GM12878 (cell line): ENCODE measurements around the gene DNAJC16. TPM values are rescaled to one million over a fixed set of nuclear protein-coding genes. Genes with fewer than 3 reads are reported as not detected.

ENCODE experiments used
- ASH2L ChIP-seq: fragments of 300-600, 200-600 bp; sonication (generic); IDR thresholded peaks from 2 replicates; pipeline ENCODE4 v1.6.1; 2017; ENCODE audit warnings: low read depth, mild to moderate bottlenecking, borderline replicate concordance
- BCL11A ChIP-seq: IDR thresholded peaks from 2 replicates; pipeline ENCODE4 v1.6.1; 2011; ENCODE audit warnings: low read depth, low read length
- CHD1 ChIP-seq: IDR thresholded peaks from 2 replicates; pipeline ENCODE4 v1.6.1; 2012; ENCODE audit warnings: low read depth, low read length, improper control_type of control experiment
- DPF2 ChIP-seq: fragments of 450-650 bp; IDR thresholded peaks from 2 replicates; pipeline ENCODE4 v1.6.1; 2017; ENCODE audit warnings: mild to moderate bottlenecking
- ESRRA ChIP-seq: IDR thresholded peaks from 2 replicates; pipeline ENCODE4 v1.6.1; 2012; ENCODE audit warnings: mild to moderate bottlenecking, low read length, improper control_type of control experiment
- GATAD2B ChIP-seq: fragments of 450-650 bp; conservative IDR thresholded peaks from 2 replicates; pipeline ENCODE4 v1.6.1; 2017; ENCODE audit warnings: low read depth, mild to moderate bottlenecking, moderate library complexity
- HDGF ChIP-seq: fragments of 450-650 bp; IDR thresholded peaks from 2 replicates; pipeline ENCODE4 v1.6.1; 2016; ENCODE audit warnings: antibody characterized with exemption
- IKZF2 ChIP-seq, 2 experiments: fragments of 450-650 bp; IDR thresholded peaks; 2 replicates each; pipeline ENCODE4 v1.6.1; 2017; ENCODE audit warnings: mild to moderate bottlenecking in 2 of 2, moderate library complexity in 2 of 2
- JUNB ChIP-seq: IDR thresholded peaks from 2 replicates; pipeline ENCODE4 v1.6.1; 2016; ENCODE audit warnings: antibody characterized with exemption, mild to moderate bottlenecking
- MEF2A ChIP-seq: IDR thresholded peaks from 2 replicates; pipeline ENCODE4 v1.6.1; 2011; ENCODE audit warnings: low read depth, mild to moderate bottlenecking, low read length, moderate library complexity; ENCODE audit not compliant: insufficient read depth
- NFIC ChIP-seq: IDR thresholded peaks from 2 replicates; pipeline ENCODE4 v1.6.1; 2012; ENCODE audit warnings: low read depth, mild to moderate bottlenecking, inconsistent platforms, low read length, moderate library complexity
- NR2C1 ChIP-seq: fragments of 450-650 bp; IDR thresholded peaks from 2 replicates; pipeline ENCODE4 v1.6.1; 2017; ENCODE audit warnings: antibody characterized with exemption, mild to moderate bottlenecking, moderate library complexity
- NR2C2 ChIP-seq: IDR thresholded peaks from 2 replicates; pipeline ENCODE4 v1.6.1; 2011; ENCODE audit warnings: borderline replicate concordance, low read depth; ENCODE audit not compliant: control insufficient read depth, insufficient read length
- POLR2AphosphoS2 ChIP-seq: IDR thresholded peaks from 2 replicates; pipeline ENCODE4 v1.6.1; 2011; ENCODE audit warnings: low read depth, mild to moderate bottlenecking, low read length, improper control_type of control experiment, moderate library complexity
- POLR2AphosphoS5 ChIP-seq: IDR thresholded peaks from 2 replicates; pipeline ENCODE4 v1.6.1; 2011; ENCODE audit warnings: mild to moderate bottlenecking, low read length, inconsistent platforms
- RAD51 ChIP-seq: fragments of 450-650 bp; IDR thresholded peaks from 2 replicates; pipeline ENCODE4 v1.6.1; 2016; ENCODE audit warnings: moderate library complexity, mild to moderate bottlenecking, inconsistent platforms
- SMAD5 ChIP-seq: IDR thresholded peaks from 2 replicates; pipeline ENCODE4 v1.6.1; 2016; ENCODE audit warnings: antibody characterized with exemption, low read depth
- SMC3 ChIP-seq: IDR thresholded peaks from 2 replicates; pipeline ENCODE4 v1.6.1; 2011; ENCODE audit warnings: low read length, improper control_type of control experiment, borderline replicate concordance
- SPI1 ChIP-seq: IDR thresholded peaks from 2 replicates; pipeline ENCODE4 v1.6.1; 2011; ENCODE audit warnings: low read depth, mild to moderate bottlenecking, low read length, moderate library complexity, borderline replicate concordance; ENCODE audit not compliant: insufficient read depth
- TBL1XR1 ChIP-seq: IDR thresholded peaks from 2 replicates; pipeline ENCODE4 v1.6.1; 2012; ENCODE audit warnings: low read depth, low read length, improper control_type of control experiment
- TCF7 ChIP-seq: IDR thresholded peaks from 2 replicates; pipeline ENCODE4 v1.6.1; 2014; ENCODE audit warnings: antibody characterized with exemption, borderline replicate concordance
- YY1 ChIP-seq: IDR thresholded peaks from 2 replicates; pipeline ENCODE4 v1.6.1; 2011; ENCODE audit warnings: low read depth, mild to moderate bottlenecking, low read length
- polyA plus RNA-seq, 11 experiments: library from polyadenylated mRNA; depleted of rRNA in 4 of 11; unstranded in 6 of 11; stranded (reverse) in 5 of 11; fragments of >200 nt; fragmentation: Nextera tagmentation in 4 of 11; fragmentation: Illumina TruSeq in 1 of 11; extraction: Ambion mirVana in 4 of 11; extraction: Trizol in 1 of 11; gene quantifications; 1 replicate in 1 of 11; 2 replicates in 10 of 11; pipeline versions ENCODE4 v1.2.1 to v1.2.3, GENCODE V29; 2011 to 2016; ENCODE audit warnings: inconsistent platforms in 2 of 11, missing spikeins in 2 of 11, low read depth in 1 of 11
- total RNA-seq, 4 experiments: library from RNA; depleted of rRNA in 3 of 4; stranded (reverse); fragments of >200 nt in 3 of 4; fragmentation: Illumina TruSeq in 1 of 4; extraction: Trizol in 1 of 4; gene quantifications; 2 replicates each; pipeline versions ENCODE4 v1.2.1 to v1.2.3, GENCODE V29; 2013 to 2021
- TF ChIP-seq, protein P1 (sequence below): fragments of 450-650 bp; IDR thresholded peaks from 2 replicates; pipeline ENCODE4 v1.6.1; 2017; ENCODE audit warnings: antibody characterized with exemption, mild to moderate bottlenecking, moderate library complexity
- TF ChIP-seq, protein P2 (sequence below): fragments of 150-350 bp; IDR thresholded peaks from 2 replicates; pipeline ENCODE4 v1.6.1; 2016; ENCODE audit warnings: low read depth, low read length
- TF ChIP-seq, protein P3 (sequence below): fragments of 450-650 bp; IDR thresholded peaks from 2 replicates; pipeline ENCODE4 v1.6.1; 2016; ENCODE audit warnings: mild to moderate bottlenecking

DNAJC16 gene
- total and polyA plus RNA-seq, 10 of the 15 experiments (the other 5 are each of a cell fraction or from before 2014, with no cell fraction given) = 2.4 to 12.7 (median 7.8) TPM

DNA sequence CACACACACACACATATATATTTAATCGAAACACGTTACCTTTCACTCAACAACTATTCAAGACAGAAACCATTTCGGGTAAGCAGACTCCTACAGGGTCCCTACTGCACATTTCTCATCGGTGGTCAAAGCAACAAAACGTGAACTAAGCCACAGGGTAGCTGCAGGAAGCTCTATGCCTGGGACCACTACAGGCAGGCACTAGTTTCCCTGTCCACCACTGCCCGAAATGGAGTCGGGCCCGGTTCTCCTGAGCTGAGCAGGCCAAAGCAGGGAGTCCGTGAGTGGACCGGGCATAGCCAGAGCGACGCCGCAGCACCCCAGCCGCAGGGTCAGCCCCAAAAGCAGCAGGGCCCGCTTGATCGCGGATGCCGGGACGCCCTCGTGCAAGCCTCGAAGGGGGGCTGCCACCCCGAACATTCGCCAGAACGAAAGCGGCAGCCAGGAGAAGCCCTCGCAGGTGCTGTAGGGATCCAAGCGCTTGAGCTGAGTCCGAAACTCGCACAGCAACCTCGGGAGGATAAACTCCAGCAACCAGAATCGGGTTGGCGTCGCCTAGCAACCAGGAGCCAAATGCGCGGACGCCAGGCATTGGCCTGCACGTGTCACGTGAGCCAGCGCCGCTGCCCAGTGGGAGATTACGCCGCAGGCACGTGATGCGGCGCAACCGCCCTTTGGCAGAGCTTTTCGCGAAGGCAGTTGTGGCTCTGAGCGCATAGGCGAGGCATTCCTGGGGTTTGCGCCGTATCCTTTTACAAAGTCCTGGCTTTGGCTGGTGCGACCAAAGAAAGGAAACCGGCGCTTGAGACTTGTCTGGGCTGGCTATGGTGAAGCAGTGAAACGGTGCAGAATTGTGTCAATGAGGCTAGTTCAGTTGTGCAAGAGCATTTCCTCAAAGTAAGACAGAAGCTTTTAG, 76.7 kb downstream of the DNAJC16 start (continued):
- TF ChIP-seq JUNB = no peak
- 0 out of 2 replicates have a peak, but pooled peaks have one; percentile 47 for TF ChIP-seq DPF2
- TF ChIP-seq CHD1 = no peak
- TF ChIP-seq MEF2A = no peak
- no peak for TF ChIP-seq NR2C1
- no peak for TF ChIP-seq TCF7
- TF ChIP-seq SPI1 = no peak
- no peak for TF ChIP-seq SMAD5
- TF ChIP-seq HDGF = no peak
- 0 out of 4 replicates have a peak, but pooled peaks of 1 of the 2 experiments have one; percentile 24 for TF ChIP-seq IKZF2 (IDR thresholded peaks at IDR 0.05)
- TF ChIP-seq ASH2L = no peak
- TF ChIP-seq SMC3 = no peak
- TF ChIP-seq RAD51 = peak; percentile 99
- no peak for TF ChIP-seq YY1
- TF ChIP-seq, protein P1, sequence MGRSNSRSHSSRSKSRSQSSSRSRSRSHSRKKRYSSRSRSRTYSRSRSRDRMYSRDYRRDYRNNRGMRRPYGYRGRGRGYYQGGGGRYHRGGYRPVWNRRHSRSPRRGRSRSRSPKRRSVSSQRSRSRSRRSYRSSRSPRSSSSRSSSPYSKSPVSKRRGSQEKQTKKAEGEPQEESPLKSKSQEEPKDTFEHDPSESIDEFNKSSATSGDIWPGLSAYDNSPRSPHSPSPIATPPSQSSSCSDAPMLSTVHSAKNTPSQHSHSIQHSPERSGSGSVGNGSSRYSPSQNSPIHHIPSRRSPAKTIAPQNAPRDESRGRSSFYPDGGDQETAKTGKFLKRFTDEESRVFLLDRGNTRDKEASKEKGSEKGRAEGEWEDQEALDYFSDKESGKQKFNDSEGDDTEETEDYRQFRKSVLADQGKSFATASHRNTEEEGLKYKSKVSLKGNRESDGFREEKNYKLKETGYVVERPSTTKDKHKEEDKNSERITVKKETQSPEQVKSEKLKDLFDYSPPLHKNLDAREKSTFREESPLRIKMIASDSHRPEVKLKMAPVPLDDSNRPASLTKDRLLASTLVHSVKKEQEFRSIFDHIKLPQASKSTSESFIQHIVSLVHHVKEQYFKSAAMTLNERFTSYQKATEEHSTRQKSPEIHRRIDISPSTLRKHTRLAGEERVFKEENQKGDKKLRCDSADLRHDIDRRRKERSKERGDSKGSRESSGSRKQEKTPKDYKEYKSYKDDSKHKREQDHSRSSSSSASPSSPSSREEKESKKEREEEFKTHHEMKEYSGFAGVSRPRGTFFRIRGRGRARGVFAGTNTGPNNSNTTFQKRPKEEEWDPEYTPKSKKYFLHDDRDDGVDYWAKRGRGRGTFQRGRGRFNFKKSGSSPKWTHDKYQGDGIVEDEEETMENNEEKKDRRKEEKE = no peak
- TF ChIP-seq POLR2AphosphoS5 = peak; percentile 65
- TF ChIP-seq ESRRA = no peak
- TF ChIP-seq, protein P2, sequence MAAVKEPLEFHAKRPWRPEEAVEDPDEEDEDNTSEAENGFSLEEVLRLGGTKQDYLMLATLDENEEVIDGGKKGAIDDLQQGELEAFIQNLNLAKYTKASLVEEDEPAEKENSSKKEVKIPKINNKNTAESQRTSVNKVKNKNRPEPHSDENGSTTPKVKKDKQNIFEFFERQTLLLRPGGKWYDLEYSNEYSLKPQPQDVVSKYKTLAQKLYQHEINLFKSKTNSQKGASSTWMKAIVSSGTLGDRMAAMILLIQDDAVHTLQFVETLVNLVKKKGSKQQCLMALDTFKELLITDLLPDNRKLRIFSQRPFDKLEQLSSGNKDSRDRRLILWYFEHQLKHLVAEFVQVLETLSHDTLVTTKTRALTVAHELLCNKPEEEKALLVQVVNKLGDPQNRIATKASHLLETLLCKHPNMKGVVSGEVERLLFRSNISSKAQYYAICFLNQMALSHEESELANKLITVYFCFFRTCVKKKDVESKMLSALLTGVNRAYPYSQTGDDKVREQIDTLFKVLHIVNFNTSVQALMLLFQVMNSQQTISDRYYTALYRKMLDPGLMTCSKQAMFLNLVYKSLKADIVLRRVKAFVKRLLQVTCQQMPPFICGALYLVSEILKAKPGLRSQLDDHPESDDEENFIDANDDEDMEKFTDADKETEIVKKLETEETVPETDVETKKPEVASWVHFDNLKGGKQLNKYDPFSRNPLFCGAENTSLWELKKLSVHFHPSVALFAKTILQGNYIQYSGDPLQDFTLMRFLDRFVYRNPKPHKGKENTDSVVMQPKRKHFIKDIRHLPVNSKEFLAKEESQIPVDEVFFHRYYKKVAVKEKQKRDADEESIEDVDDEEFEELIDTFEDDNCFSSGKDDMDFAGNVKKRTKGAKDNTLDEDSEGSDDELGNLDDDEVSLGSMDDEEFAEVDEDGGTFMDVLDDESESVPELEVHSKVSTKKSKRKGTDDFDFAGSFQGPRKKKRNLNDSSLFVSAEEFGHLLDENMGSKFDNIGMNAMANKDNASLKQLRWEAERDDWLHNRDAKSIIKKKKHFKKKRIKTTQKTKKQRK = no peak
- no peak; the same call in 1 of the 2 replicates for TF ChIP-seq NFIC
- TF ChIP-seq, protein P3, sequence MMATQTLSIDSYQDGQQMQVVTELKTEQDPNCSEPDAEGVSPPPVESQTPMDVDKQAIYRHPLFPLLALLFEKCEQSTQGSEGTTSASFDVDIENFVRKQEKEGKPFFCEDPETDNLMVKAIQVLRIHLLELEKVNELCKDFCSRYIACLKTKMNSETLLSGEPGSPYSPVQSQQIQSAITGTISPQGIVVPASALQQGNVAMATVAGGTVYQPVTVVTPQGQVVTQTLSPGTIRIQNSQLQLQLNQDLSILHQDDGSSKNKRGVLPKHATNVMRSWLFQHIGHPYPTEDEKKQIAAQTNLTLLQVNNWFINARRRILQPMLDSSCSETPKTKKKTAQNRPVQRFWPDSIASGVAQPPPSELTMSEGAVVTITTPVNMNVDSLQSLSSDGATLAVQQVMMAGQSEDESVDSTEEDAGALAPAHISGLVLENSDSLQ = no peak
- TF ChIP-seq GATAD2B = 0 out of 2 replicates have a peak, but pooled peaks have one; percentile 55
- no peak for TF ChIP-seq POLR2AphosphoS2
- TF ChIP-seq BCL11A = no peak
- no peak for TF ChIP-seq NR2C2
- TF ChIP-seq TBL1XR1 = no peak
